Measurements from ENCODE around the gene ZNF91.

The ZNF91 gene

DNA sequence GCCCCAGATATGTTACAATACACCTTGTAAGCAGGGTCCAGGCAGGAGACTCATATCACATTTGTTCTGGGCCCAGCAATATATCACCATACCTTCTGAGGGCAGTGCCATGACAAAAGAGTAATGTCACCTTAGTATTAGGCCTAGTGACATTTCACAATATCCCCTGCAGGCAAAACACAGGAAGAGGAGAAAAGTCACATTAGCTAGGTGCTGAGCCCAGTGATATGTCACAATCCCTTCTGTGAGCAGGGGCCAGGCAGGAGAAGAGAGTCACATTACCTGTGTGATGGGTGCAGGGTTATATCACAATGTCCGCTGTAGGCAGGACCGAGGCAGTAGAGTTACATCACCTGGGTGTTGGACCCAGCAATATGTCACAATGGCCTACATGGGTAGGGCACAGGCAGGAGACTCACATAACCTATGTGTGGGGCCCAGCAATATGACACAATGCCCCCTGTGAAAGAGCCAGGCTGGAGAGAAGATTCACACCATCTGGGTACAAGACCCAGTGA, 12.4 kb upstream of the ZNF91 start (continued):
- TF ChIP-seq ZBTB10 (tag by site-specific recombination; IDR thresholded peaks at IDR 0.05) (no peak), KLF16 (tag by site-specific recombination; IDR thresholded peaks at IDR 0.05) (no peak), ZNF223 (tag by site-specific recombination; IDR thresholded peaks at IDR 0.05) (no peak), ZNF558 (tag by site-specific recombination; IDR thresholded peaks at IDR 0.05) (no peak), ZNF692 (tag by site-specific recombination; IDR thresholded peaks at IDR 0.05) (no peak)

GRCh38 chr19:23406721-23407120, 11.4 kb upstream of the ZNF91 start:
- H3K9me3 ChIP-seq (ENCODE audit: control insufficient read depth, insufficient read depth, low read depth, low read length) = no peaks in the 10 kb centered on the region; the same call in 1 of the 2 replicates
- H3K27ac ChIP-seq (ENCODE audit: extremely low read depth, low read depth, low read length) = no peak overlapping the region
- H3K36me3 ChIP-seq (ENCODE audit: control insufficient read depth in 2 of 2, insufficient read depth in 1 of 2, low read length in 2 of 2) = peaks cover 0 to 7% of the 10 kb centered on the region in 2 experiments; a peak in 1 of 3 replicates
- POLR2A ChIA-PET = no interaction called here
- no peaks in the 10 kb centered on the region for H3K4me1 ChIP-seq (ENCODE audit: control insufficient read depth, insufficient read depth, low read length)
- CTCF ChIA-PET = no interaction called here
- TF ChIP-seq, protein P1, sequence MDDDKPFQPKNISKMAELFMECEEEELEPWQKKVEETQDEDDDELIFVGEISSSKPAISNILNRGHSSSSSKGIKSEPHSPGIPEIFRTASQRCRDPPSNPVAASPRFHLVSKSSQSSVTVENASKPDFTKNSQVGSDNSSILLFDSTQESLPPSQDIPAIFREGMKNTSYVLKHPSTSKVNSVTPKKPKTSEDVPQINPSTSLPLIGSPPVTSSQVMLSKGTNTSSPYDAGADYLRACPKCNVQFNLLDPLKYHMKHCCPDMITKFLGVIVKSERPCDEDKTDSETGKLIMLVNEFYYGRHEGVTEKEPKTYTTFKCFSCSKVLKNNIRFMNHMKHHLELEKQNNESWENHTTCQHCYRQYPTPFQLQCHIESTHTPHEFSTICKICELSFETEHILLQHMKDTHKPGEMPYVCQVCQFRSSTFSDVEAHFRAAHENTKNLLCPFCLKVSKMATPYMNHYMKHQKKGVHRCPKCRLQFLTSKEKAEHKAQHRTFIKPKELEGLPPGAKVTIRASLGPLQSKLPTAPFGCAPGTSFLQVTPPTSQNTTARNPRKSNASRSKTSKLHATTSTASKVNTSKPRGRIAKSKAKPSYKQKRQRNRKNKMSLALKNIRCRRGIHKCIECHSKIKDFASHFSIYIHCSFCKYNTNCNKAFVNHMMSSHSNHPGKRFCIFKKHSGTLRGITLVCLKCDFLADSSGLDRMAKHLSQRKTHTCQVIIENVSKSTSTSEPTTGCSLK (tag by site-specific recombination; IDR thresholded peaks at IDR 0.05) = no peak
- TF ChIP-seq ZNF555 (tag by site-specific recombination; conservative IDR thresholded peaks at IDR 0.05) = no peak
- no peak for TF ChIP-seq SP7 (tag by site-specific recombination; IDR thresholded peaks at IDR 0.05)
- TF ChIP-seq, protein P2, sequence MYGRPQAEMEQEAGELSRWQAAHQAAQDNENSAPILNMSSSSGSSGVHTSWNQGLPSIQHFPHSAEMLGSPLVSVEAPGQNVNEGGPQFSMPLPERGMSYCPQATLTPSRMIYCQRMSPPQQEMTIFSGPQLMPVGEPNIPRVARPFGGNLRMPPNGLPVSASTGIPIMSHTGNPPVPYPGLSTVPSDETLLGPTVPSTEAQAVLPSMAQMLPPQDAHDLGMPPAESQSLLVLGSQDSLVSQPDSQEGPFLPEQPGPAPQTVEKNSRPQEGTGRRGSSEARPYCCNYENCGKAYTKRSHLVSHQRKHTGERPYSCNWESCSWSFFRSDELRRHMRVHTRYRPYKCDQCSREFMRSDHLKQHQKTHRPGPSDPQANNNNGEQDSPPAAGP (tag by site-specific recombination; IDR thresholded peaks at IDR 0.05) = no peak
- TF ChIP-seq ZNF146 (tag by site-specific recombination; IDR thresholded peaks at IDR 0.05) = no peak
- TF ChIP-seq KLF10 (tag by site-specific recombination; IDR thresholded peaks at IDR 0.05) = no peak
- TF ChIP-seq, protein P3, sequence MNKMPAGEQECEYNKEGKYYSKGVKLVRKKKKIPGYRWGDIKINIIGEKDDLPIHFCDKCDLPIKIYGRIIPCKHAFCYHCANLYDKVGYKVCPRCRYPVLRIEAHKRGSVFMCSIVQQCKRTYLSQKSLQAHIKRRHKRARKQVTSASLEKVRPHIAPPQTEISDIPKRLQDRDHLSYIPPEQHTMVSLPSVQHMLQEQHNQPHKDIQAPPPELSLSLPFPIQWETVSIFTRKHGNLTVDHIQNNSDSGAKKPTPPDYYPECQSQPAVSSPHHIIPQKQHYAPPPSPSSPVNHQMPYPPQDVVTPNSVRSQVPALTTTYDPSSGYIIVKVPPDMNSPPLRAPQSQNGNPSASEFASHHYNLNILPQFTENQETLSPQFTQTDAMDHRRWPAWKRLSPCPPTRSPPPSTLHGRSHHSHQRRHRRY (tag by site-specific recombination; IDR thresholded peaks at IDR 0.05) = no peak
- no peak for TF ChIP-seq GLI2 (tag by site-specific recombination; IDR thresholded peaks at IDR 0.05; ENCODE audit: borderline replicate concordance, low read depth)
- TF ChIP-seq ZNF391 (tag by site-specific recombination; IDR thresholded peaks at IDR 0.05; ENCODE audit: borderline replicate concordance, low read depth) = no peak
- no peak for TF ChIP-seq ZNF777 (tag by site-specific recombination; IDR thresholded peaks at IDR 0.05; ENCODE audit: borderline replicate concordance)
- TF ChIP-seq ZNF140 (tag by site-specific recombination; IDR thresholded peaks at IDR 0.05) = no peak
- TF ChIP-seq ZBTB17 (tag by site-specific recombination; IDR thresholded peaks at IDR 0.05) = no peak
- TF ChIP-seq TSHZ1 (tag by site-specific recombination; IDR thresholded peaks at IDR 0.05; ENCODE audit: borderline replicate concordance) = no peak
- no peak overlapping the region for H3K4me3 ChIP-seq (ENCODE audit: low read depth, low read length)

All from HEK293 (cell line).